RCC 7860 (cell line): ENCODE data around the gene CSN2.

Experiments used
- DNase-seq: peaks from one replicate; pipeline ENCODE4 v3.0.0-alpha.2; 2015; ENCODE audit warnings: low spot score
- FAIRE-seq: peaks from 2 replicates; lab custom pipeline; 2012; peaks lifted over from hg19 to GRCh38; lab: Jason Lieb, UNC

The CSN2 gene

DNA sequence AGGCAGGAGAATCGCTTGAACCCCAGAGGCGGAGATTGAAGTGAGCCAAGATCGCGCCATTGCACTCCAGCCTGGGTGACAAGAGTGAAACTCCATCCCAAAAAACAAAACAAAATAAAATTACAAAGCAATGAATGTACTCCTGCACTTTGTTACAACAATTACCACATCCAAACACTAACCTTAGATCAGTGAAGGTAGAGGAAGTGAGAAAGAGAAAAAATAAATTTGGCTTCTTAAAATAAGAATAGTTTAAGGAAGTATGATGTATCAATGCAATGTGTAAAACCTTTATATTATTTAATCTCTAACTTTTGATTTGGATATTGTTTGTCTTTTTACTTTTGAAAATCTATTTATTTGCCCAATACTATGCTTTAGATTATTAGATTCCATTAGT lies 56.3 kb downstream of the CSN2 start:
- no peak for FAIRE-seq
- DNase-seq = no peak

DNA sequence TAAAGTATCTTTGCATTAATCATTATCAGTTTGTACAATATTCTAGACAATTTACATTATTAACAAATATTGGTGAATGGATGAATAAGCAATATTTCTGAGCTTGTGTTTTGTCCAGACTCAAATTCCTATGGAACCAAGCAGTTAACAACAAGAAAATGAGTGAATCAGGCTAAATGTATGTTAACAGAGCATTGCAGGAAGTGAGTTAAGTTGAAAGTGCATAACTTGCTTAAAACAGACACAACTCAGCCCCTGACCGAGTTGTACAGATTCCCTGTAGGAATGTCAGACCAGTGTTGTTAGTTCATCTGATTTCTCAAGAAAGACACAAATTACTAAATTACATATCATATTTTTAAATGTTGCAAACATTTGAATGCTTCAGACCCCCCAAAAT lies 58.4 kb downstream of the CSN2 start:
- FAIRE-seq (no peak), DNase-seq (no peak)
